Naive B cell (primary cell): ENCODE measurements around the gene SMIM20. TPM values are rescaled to one million over a fixed set of nuclear protein-coding genes. Genes with fewer than 3 reads are reported as not detected.

ENCODE experiments used
- ATAC-seq, 2 donors: fragments of 150-1000 bp; cut with Tn5 transposase; 2 replicates each; pipeline ENCODE4 v1.10.0; 2021; ENCODE audit warnings: low read depth in 2 of 2, mild to moderate bottlenecking in 2 of 2, moderate library complexity in 2 of 2
- DNase-seq: peaks from one replicate; pipeline ENCODE4 v3.0.0; 2022
- H3K27ac Mint-ChIP-seq, 6 donors: one replicate each; pipeline ENCODE4 v1.8.0; 2020 to 2022; ENCODE audit warnings: mild to moderate bottlenecking in 6 of 6, mixed read lengths in 6 of 6, moderate library complexity in 5 of 6, inconsistent platforms in 2 of 6
- H3K27me3 Mint-ChIP-seq, 3 donors: one replicate each; pipeline ENCODE4 v1.8.0; 2021 to 2022; ENCODE audit warnings: mixed read lengths in 3 of 3, mild to moderate bottlenecking in 1 of 3
- H3K36me3 Mint-ChIP-seq, 2 donors: one replicate each; pipeline ENCODE4 v1.8.0; 2020 to 2022; ENCODE audit warnings: mixed read lengths in 2 of 2, inconsistent platforms in 1 of 2, mild to moderate bottlenecking in 1 of 2
- H3K4me1 Mint-ChIP-seq, 3 donors: one replicate each; pipeline ENCODE4 v1.8.0; 2020 to 2022; ENCODE audit warnings: mixed read lengths in 3 of 3, inconsistent platforms in 1 of 3, mild to moderate bottlenecking in 1 of 3, moderate library complexity in 1 of 3
- H3K4me3 Mint-ChIP-seq, 8 donors: one replicate each; pipeline ENCODE4 v1.8.0; 2020 to 2022; ENCODE audit warnings: mild to moderate bottlenecking in 8 of 8, mixed read lengths in 8 of 8, moderate library complexity in 8 of 8, inconsistent platforms in 2 of 8
- H3K9me3 Mint-ChIP-seq, 7 donors: one replicate each; pipeline ENCODE4 v1.8.0; 2020 to 2022; ENCODE audit warnings: mixed read lengths in 7 of 7, mild to moderate bottlenecking in 5 of 7, inconsistent platforms in 2 of 7, moderate library complexity in 1 of 7
- polyA plus RNA-seq, 6 donors: library from polyadenylated mRNA; unstranded; fragments of 300-500 nt; fragmentation: Illumina TruSeq; gene quantifications; one replicate each; pipeline ENCODE4 v1.2.3, GENCODE V29; 2021; ENCODE audit warnings: low read depth in 6 of 6

SMIM20 gene
- polyA plus RNA-seq, 6 donors from 2014 or later: 57.8 to 83.2 (median 71.3) TPM

- ATAC-seq (no peak), DNase-seq (no peak)
- H3K9me3 Mint-ChIP-seq: peaks cover 0 to 5% (median 0%) of the 10 kb centered on the region in 7 donors
- no peaks in the 10 kb centered on the region for H3K36me3 Mint-ChIP-seq
- no peaks in the 10 kb centered on the region for H3K4me1 Mint-ChIP-seq
- no peak overlapping the region for H3K27ac Mint-ChIP-seq
- H3K4me3 Mint-ChIP-seq: no peak overlapping the region
- H3K27me3 Mint-ChIP-seq: peaks cover 18 to 39% (median 31%) of the 10 kb centered on the region in 3 donors
These were observed 42.2 kb downstream of the SMIM20 start for GRCh38 chr4:25956260-25956659.

DNA sequence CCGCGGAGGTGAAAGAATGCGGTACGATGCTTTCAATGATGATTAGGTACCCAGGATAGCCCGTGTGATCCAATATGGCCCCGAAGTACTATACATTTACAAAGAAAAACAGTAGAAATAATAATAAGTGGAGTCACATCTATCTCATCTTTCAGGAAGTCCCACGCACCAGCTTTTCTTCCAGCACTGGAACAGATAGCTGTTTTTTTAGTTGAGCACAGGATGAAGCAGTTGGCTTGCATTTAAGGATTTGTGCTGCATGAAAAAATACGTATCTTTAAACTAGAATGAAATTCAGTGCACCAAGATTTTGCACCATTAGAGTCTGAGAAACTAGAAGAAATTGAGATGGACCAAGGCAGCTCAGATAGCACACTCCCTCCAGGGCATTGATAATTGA is 44.1 kb downstream of the SMIM20 start:
- Mint-ChIP-seq H3K4me1 (no peaks in the 10 kb centered on the region), H3K4me3 (peak overlapping the region in 1 of 8 donors; percentile 15), H3K9me3 (peaks cover 0 to 5% (median 3%) of the 10 kb centered on the region in 7 donors), H3K27ac (no peak overlapping the region), H3K27me3 (peaks cover 16 to 31% (median 23%) of the 10 kb centered on the region in 3 donors), H3K36me3 (no peaks in the 10 kb centered on the region)
- DNase-seq: no peak
- ATAC-seq: no peak

DNA sequence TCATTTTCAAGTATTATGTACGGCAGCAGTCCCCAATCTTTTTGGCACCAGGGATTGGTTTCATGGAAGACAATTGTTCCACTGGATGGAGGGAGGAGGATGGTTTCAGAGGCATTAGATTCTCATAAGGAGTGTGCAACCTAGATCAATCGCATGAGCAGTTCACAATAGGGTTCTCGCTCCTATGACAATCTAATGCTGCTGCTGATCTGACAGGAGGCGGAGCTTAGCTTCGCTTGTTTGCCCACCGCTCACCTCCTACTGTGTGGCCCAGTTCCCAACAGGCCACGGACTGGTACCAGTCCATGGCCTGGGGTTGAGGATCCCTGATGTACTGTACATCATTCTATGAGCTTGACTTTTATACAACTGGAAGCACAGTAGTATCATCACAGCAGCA is 48.4 kb downstream of the SMIM20 start:
- H3K9me3 Mint-ChIP-seq: peaks cover 0 to 4% (median 0%) of the 10 kb centered on the region in 7 donors
- peaks cover 0 to 3% (median 0%) of the 10 kb centered on the region in 3 donors for H3K4me1 Mint-ChIP-seq
- H3K36me3 Mint-ChIP-seq: no peaks in the 10 kb centered on the region
- H3K27ac Mint-ChIP-seq: no peak overlapping the region
- DNase-seq: no peak
- H3K4me3 Mint-ChIP-seq: no peak overlapping the region
- peaks cover 0 to 6% (median 3%) of the 10 kb centered on the region in 3 donors for H3K27me3 Mint-ChIP-seq
- no peak for ATAC-seq

GRCh38 chr4:25965629-25966028 is 51.6 kb downstream of the SMIM20 start:
- Mint-ChIP-seq H3K4me3 (no peak overlapping the region), H3K36me3 (no peaks in the 10 kb centered on the region), H3K4me1 (peaks cover 21 to 26% (median 23%) of the 10 kb centered on the region in 3 donors), H3K27ac (no peak overlapping the region), H3K27me3 (no peaks in the 10 kb centered on the region), H3K9me3 (peaks cover 0 to 4% (median 0%) of the 10 kb centered on the region in 7 donors)
- DNase-seq: no peak
- no peak for ATAC-seq

DNA sequence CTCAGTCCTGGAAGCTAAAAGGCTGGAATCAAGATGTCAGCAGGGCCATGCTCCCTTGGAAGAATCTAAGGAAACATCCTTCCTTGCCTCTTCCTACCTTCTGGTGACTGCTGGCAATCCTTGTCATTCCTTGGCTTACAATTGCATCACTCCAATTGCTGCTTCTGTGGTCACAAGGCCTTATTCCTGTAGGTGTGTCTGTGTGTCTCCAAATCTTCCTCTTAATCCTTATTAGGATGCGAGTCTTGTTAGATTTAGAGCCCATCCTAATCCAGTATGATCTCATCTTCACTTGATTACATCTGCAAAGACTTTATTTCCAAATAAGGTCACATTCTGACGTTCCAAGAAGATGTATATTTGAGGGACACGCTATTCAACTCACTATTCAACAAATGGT is 52.2 kb downstream of the SMIM20 start:
- Mint-ChIP-seq H3K27me3 (no peaks in the 10 kb centered on the region), H3K4me1 (peaks cover 21 to 26% (median 23%) of the 10 kb centered on the region in 3 donors), H3K9me3 (peaks cover 0 to 4% (median 0%) of the 10 kb centered on the region in 7 donors), H3K36me3 (no peaks in the 10 kb centered on the region), H3K4me3 (peak overlapping the region in 1 of 8 donors; percentile 16), H3K27ac (no peak overlapping the region)
- no peak for DNase-seq
- ATAC-seq: no peak

GRCh38 chr4:25969374-25970155 is 55.5 kb downstream of the SMIM20 start:
- Mint-ChIP-seq H3K27me3 (peaks cover 0 to 4% (median 0%) of the 10 kb centered on the region in 3 donors), H3K36me3 (no peaks in the 10 kb centered on the region), H3K4me1 (peaks cover 25 to 35% (median 29%) of the 10 kb centered on the region in 3 donors), H3K4me3 (peak overlapping the region in 7 of 8 donors; percentile 8 to 93 (median 61)), H3K27ac (peak overlapping the region in 2 of 6 donors; percentile 54 to 81), H3K9me3 (no peaks in the 10 kb centered on the region)
- DNase-seq (no peak), ATAC-seq (no peak)

- Mint-ChIP-seq H3K4me1 (peaks cover 26 to 42% (median 29%) of the 10 kb centered on the region in 3 donors), H3K9me3 (peaks cover 0 to under 1% (median 0%) of the 10 kb centered on the region in 7 donors), H3K27ac (peak overlapping the region in 4 of 6 donors; percentile 35 to 81 (median 58)), H3K4me3 (peak overlapping the region; percentile 8 to 93 (median 59)), H3K36me3 (no peaks in the 10 kb centered on the region), H3K27me3 (peaks cover 0 to 4% (median 0%) of the 10 kb centered on the region in 3 donors)
- DNase-seq (peak; percentile 50), ATAC-seq (peak; percentile 94 to 95)
These were observed 56.2 kb downstream of the SMIM20 start for GRCh38 chr4:25970226-25970675.

- Mint-ChIP-seq H3K27me3 (peaks cover 0 to 4% (median 0%) of the 10 kb centered on the region in 3 donors), H3K4me1 (peaks cover 28 to 46% (median 29%) of the 10 kb centered on the region in 3 donors), H3K27ac (peak overlapping the region in 3 of 6 donors; percentile 18 to 54 (median 24)), H3K4me3 (no peak overlapping the region), H3K9me3 (peaks cover 0 to 2% (median 0%) of the 10 kb centered on the region in 7 donors), H3K36me3 (no peaks in the 10 kb centered on the region)
- ATAC-seq: no peak
- DNase-seq: no peak
These were observed 56.8 kb downstream of the SMIM20 start for GRCh38 chr4:25970691-25971432.

- H3K27me3 Mint-ChIP-seq: peaks cover 0 to 4% (median 0%) of the 10 kb centered on the region in 3 donors
- DNase-seq (no peak), ATAC-seq (no peak)
- no peak overlapping the region for H3K4me3 Mint-ChIP-seq
- peaks cover 25 to 46% (median 29%) of the 10 kb centered on the region in 3 donors for H3K4me1 Mint-ChIP-seq
- H3K9me3 Mint-ChIP-seq: peaks cover 0 to 6% (median 0%) of the 10 kb centered on the region in 7 donors
- no peaks in the 10 kb centered on the region for H3K36me3 Mint-ChIP-seq
- peak overlapping the region in 1 of 6 donors; percentile 7 for H3K27ac Mint-ChIP-seq
These were observed 58.3 kb downstream of the SMIM20 start for GRCh38 chr4:25972366-25972765.

DNA sequence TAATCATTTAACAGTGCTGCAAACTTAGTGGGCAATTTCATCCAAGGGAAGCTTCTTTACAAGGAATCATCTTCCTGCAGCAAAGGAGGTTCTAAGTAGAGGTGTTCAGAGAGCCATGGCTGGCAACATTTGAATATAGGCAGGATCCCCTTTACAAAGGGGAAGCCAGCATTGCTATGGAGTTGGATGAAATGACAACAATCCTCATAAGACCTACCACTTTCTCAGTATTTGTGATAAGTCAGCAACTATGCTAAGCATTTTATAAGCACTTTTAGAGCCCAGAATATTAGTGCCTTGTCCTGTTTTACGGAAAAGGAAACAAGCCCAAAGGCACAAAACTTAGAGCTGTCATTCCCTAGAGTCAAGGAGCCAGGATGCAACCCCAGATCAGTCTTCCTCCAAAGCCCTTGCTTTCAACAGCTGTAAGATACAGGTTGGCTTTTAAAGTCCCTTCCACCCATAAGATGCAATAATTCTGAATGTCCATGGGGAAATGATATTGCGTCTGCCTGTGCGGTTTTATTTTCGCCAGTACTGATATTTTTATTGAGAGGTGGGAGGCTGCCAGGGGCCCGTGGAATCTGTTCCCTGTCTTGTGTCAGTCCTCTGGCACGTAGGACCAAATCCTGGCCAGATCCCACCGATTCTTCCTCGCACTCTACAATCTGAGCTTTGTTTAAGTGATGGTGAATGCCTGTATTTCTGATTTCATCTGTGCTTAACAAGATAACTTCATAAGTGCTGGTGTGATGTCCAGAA is 59.1 kb downstream of the SMIM20 start:
- H3K27me3 Mint-ChIP-seq: peaks cover 0 to 4% (median 0%) of the 10 kb centered on the region in 3 donors
- H3K4me1 Mint-ChIP-seq: peaks cover 22 to 45% (median 28%) of the 10 kb centered on the region in 3 donors
- H3K4me3 Mint-ChIP-seq: no peak overlapping the region
- H3K27ac Mint-ChIP-seq: peak overlapping the region in 2 of 6 donors; percentile 7 to 55
- DNase-seq (no peak), ATAC-seq (no peak)
- H3K36me3 Mint-ChIP-seq: no peaks in the 10 kb centered on the region
- H3K9me3 Mint-ChIP-seq: peaks cover 0 to 6% (median 0%) of the 10 kb centered on the region in 7 donors

DNA sequence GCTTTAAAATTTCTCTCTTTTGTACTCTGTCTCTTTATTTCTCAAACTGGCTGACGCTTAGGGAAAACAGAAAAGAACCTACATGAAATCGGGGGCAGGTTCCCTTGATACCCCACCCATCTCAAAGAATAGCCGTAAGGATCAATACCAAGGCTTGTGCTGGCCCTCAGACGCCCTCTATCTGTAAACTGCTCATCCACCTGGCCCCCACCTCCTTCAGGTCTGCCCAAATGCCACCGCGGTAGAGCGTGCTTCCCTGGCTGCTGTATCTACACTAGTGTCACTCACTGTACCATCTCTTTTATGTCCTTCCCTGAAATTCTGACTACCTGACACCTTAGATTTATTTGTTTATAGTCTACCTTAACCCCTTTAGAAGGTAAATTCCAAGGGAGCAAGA is 62.8 kb downstream of the SMIM20 start:
- Mint-ChIP-seq H3K36me3 (no peaks in the 10 kb centered on the region), H3K9me3 (peaks cover 0 to 6% (median 0%) of the 10 kb centered on the region in 7 donors), H3K27ac (peak overlapping the region in 2 of 6 donors; percentile 2 to 86), H3K27me3 (peaks cover 0 to 3% (median 0%) of the 10 kb centered on the region in 3 donors), H3K4me3 (peak overlapping the region in 1 of 8 donors; percentile 17), H3K4me1 (peaks cover 6 to 22% (median 7%) of the 10 kb centered on the region in 3 donors)
- DNase-seq (no peak), ATAC-seq (no peak)

GRCh38 chr4:25977397-25978170 is 63.6 kb downstream of the SMIM20 start:
- Mint-ChIP-seq H3K4me1 (peaks cover 3 to 22% (median 6%) of the 10 kb centered on the region in 3 donors), H3K36me3 (no peaks in the 10 kb centered on the region), H3K27me3 (no peaks in the 10 kb centered on the region), H3K27ac (no peak overlapping the region), H3K9me3 (peaks cover 0 to 6% (median 0%) of the 10 kb centered on the region in 7 donors), H3K4me3 (no peak overlapping the region)
- no peak for ATAC-seq
- DNase-seq: no peak
